ENCODE results near the gene MRPL14. TPM values are rescaled to one million over a fixed set of nuclear protein-coding genes. Genes with fewer than 3 reads are reported as not detected.

The MRPL14 gene
- total and polyA plus RNA-seq, 9 of the 15 experiments (the other 6 are each of a cell fraction or from before 2014, with no cell fraction given), result 126 to 424 (median 165) TPM

GRCh38 chr6:44076356-44077213 is 50.7 kb downstream of the MRPL14 start (continued):
- TF ChIP-seq FOXP1 (CRISPR knock-in tag; IDR thresholded peaks at IDR 0.05), result peak; percentile 76; the same call in 1 of the 2 replicates
- TF ChIP-seq, protein P1, sequence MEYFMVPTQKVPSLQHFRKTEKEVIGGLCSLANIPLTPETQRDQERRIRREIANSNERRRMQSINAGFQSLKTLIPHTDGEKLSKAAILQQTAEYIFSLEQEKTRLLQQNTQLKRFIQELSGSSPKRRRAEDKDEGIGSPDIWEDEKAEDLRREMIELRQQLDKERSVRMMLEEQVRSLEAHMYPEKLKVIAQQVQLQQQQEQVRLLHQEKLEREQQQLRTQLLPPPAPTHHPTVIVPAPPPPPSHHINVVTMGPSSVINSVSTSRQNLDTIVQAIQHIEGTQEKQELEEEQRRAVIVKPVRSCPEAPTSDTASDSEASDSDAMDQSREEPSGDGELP (CRISPR knock-in tag; IDR thresholded peaks at IDR 0.05; ENCODE audit: borderline replicate concordance), result peak; percentile 93
- peak; percentile 75; the same call in 1 of the 2 replicates for TF ChIP-seq ZBTB1 (CRISPR knock-in tag; IDR thresholded peaks at IDR 0.05; ENCODE audit: borderline replicate concordance, low read depth)
- TF ChIP-seq, protein P2, sequence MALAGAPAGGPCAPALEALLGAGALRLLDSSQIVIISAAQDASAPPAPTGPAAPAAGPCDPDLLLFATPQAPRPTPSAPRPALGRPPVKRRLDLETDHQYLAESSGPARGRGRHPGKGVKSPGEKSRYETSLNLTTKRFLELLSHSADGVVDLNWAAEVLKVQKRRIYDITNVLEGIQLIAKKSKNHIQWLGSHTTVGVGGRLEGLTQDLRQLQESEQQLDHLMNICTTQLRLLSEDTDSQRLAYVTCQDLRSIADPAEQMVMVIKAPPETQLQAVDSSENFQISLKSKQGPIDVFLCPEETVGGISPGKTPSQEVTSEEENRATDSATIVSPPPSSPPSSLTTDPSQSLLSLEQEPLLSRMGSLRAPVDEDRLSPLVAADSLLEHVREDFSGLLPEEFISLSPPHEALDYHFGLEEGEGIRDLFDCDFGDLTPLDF (CRISPR knock-in tag; IDR thresholded peaks at IDR 0.05), result peak; percentile 84
- peak; percentile 91 for TF ChIP-seq MYC (IDR thresholded peaks at IDR 0.05; ENCODE audit: low read depth, low read length)
- no peak for TF ChIP-seq MYC (CRISPR knock-in tag; IDR thresholded peaks at IDR 0.05; ENCODE audit: borderline replicate concordance, low read depth)
- peak; percentile 74 for TF ChIP-seq ZNF444 (CRISPR knock-in tag; IDR thresholded peaks at IDR 0.05)
- TF ChIP-seq NR2C1 (IDR thresholded peaks at IDR 0.05), result no peak
- 0 out of 2 replicates have a peak, but pooled peaks have one; percentile 30 for TF ChIP-seq NR2C1 (tag; IDR thresholded peaks at IDR 0.05)
- no peak for TF ChIP-seq SLC30A9 (CRISPR knock-in tag; IDR thresholded peaks at IDR 0.05)
- no peak for TF ChIP-seq ZNF282 (CRISPR knock-in tag; IDR thresholded peaks at IDR 0.05)
- peak; percentile 11 for TF ChIP-seq TAF1 (IDR thresholded peaks at IDR 0.05; ENCODE audit: control insufficient read depth, extremely low read depth, insufficient read depth, low read length, severe bottlenecking)
- TF ChIP-seq ZNF165 (CRISPR knock-in tag; IDR thresholded peaks at IDR 0.05; ENCODE audit: borderline replicate concordance), result no peak
- TF ChIP-seq GATAD2A (IDR thresholded peaks at IDR 0.05), result peak; percentile 15
- peak; percentile 75 for TF ChIP-seq RBFOX2 (IDR thresholded peaks at IDR 0.05; ENCODE audit: low read depth, low read length)
- TF ChIP-seq, protein P3, sequence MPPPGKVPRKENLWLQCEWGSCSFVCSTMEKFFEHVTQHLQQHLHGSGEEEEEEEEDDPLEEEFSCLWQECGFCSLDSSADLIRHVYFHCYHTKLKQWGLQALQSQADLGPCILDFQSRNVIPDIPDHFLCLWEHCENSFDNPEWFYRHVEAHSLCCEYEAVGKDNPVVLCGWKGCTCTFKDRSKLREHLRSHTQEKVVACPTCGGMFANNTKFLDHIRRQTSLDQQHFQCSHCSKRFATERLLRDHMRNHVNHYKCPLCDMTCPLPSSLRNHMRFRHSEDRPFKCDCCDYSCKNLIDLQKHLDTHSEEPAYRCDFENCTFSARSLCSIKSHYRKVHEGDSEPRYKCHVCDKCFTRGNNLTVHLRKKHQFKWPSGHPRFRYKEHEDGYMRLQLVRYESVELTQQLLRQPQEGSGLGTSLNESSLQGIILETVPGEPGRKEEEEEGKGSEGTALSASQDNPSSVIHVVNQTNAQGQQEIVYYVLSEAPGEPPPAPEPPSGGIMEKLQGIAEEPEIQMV (tag; conservative IDR thresholded peaks at IDR 0.05; ENCODE audit: low read depth), result no peak
- peak; percentile 88 for TF ChIP-seq ZNF589 (CRISPR knock-in tag; IDR thresholded peaks at IDR 0.05; ENCODE audit: low read depth)
- TF ChIP-seq NFE2 (IDR thresholded peaks at IDR 0.05; ENCODE audit: low read depth), result peak; percentile 43; the same call in 1 of the 2 replicates
- TF ChIP-seq CXXC5 (CRISPR knock-in tag; IDR thresholded peaks at IDR 0.05), result peak; percentile 99
- TF ChIP-seq ELF2 (CRISPR knock-in tag; IDR thresholded peaks at IDR 0.05), result 0 out of 2 replicates have a peak, but pooled peaks have one; percentile 22
- TF ChIP-seq, protein P4, sequence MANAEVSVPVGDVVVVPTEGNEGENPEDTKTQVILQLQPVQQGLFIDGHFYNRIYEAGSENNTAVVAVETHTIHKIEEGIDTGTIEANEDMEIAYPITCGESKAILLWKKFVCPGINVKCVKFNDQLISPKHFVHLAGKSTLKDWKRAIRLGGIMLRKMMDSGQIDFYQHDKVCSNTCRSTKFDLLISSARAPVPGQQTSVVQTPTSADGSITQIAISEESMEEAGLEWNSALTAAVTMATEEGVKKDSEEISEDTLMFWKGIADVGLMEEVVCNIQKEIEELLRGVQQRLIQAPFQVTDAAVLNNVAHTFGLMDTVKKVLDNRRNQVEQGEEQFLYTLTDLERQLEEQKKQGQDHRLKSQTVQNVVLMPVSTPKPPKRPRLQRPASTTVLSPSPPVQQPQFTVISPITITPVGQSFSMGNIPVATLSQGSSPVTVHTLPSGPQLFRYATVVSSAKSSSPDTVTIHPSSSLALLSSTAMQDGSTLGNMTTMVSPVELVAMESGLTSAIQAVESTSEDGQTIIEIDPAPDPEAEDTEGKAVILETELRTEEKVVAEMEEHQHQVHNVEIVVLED (CRISPR knock-in tag; IDR thresholded peaks at IDR 0.05), result peak; percentile 84
- TF ChIP-seq MTA3 (IDR thresholded peaks at IDR 0.05; ENCODE audit: borderline replicate concordance), result peak; percentile 88
- TF ChIP-seq L3MBTL2 (IDR thresholded peaks at IDR 0.05), result peak; percentile 99

All from K562 (cell line).